ENCODE data around the gene APH1B.

Gene APH1B

GRCh38 chr15:63240109-63240508 is 37.3 kb upstream of the APH1B start:
- H3K27ac ChIP-seq (ENCODE audit: extremely low read depth, low read depth, low read length), result no peak overlapping the region
- H3K4me3 ChIP-seq (ENCODE audit: low read depth, low read length), result no peak overlapping the region
- H3K4me1 ChIP-seq (ENCODE audit: control insufficient read depth, insufficient read depth, low read length), result no peaks in the 10 kb centered on the region
- POLR2A ChIA-PET, result interaction anchor here (0.7 kb wide), 1 partner anchor 23 kb away, joined by 3 read pairs; no protein-coding TSS in a partner anchor
- H3K9me3 ChIP-seq (ENCODE audit: control insufficient read depth, insufficient read depth, low read depth, low read length), result no peaks in the 10 kb centered on the region
- no peaks in the 10 kb centered on the region for H3K36me3 ChIP-seq (ENCODE audit: control insufficient read depth in 2 of 2, insufficient read depth in 1 of 2, low read length in 2 of 2)
- CTCF ChIA-PET, result interaction anchor here (0.6 to 0.7 kb wide), 2 partner anchors 18 to 247 kb away, joined by 3 read pairs; no protein-coding TSS in a partner anchor
- TF ChIP-seq ZNF529 (tag by site-specific recombination; IDR thresholded peaks at IDR 0.05; ENCODE audit: insufficient replicate concordance) (no peak), MYNN (tag by site-specific recombination; IDR thresholded peaks at IDR 0.05; ENCODE audit: borderline replicate concordance) (no peak), ZBTB26 (tag by site-specific recombination; optimal IDR thresholded peaks at IDR 0.05) (no peak), ZBTB17 (tag by site-specific recombination; IDR thresholded peaks at IDR 0.05) (no peak), ZNF501 (tag by site-specific recombination; IDR thresholded peaks at IDR 0.05) (no peak), ZNF549 (tag by site-specific recombination; IDR thresholded peaks at IDR 0.05) (no peak), GLI2 (tag by site-specific recombination; IDR thresholded peaks at IDR 0.05; ENCODE audit: borderline replicate concordance, low read depth) (no peak), ZNF37A (tag by site-specific recombination; IDR thresholded peaks at IDR 0.05) (no peak), GLIS2 (tag by site-specific recombination; IDR thresholded peaks at IDR 0.05) (no peak), REPIN1 (tag by site-specific recombination; IDR thresholded peaks at IDR 0.05; ENCODE audit: low read depth) (no peak), ZNF585B (tag by site-specific recombination; IDR thresholded peaks at IDR 0.05) (no peak), ZBTB1 (tag by site-specific recombination; IDR thresholded peaks at IDR 0.05) (no peak), ZBTB44 (tag by site-specific recombination; IDR thresholded peaks at IDR 0.05) (peak; percentile 96), ZNF280D (tag by site-specific recombination; IDR thresholded peaks at IDR 0.05) (no peak), ZNF391 (tag by site-specific recombination; IDR thresholded peaks at IDR 0.05; ENCODE audit: borderline replicate concordance, low read depth) (no peak), ZIC2 (tag by site-specific recombination; IDR thresholded peaks at IDR 0.05) (no peak), ZNF18 (tag by site-specific recombination; IDR thresholded peaks at IDR 0.05) (peak; percentile 77), TRIM28 (IDR thresholded peaks at IDR 0.05; ENCODE audit: borderline replicate concordance, low read length) (no peak), ZNF426 (tag by site-specific recombination; IDR thresholded peaks at IDR 0.05) (no peak), INSM2 (tag by site-specific recombination; IDR thresholded peaks at IDR 0.05) (no peak), ZNF837 (tag by site-specific recombination; IDR thresholded peaks at IDR 0.05) (no peak), ZNF114 (tag by site-specific recombination; IDR thresholded peaks at IDR 0.05) (no peak), GLI4 (tag by site-specific recombination; IDR thresholded peaks at IDR 0.05) (no peak), ZNF274 (IDR thresholded peaks at IDR 0.05; ENCODE audit: low read length) (no peak), ZNF274 (tag by site-specific recombination; IDR thresholded peaks at IDR 0.05; ENCODE audit: borderline replicate concordance) (no peak), ZNF175 (tag by site-specific recombination; IDR thresholded peaks at IDR 0.05) (no peak), ZBTB7A (tag by site-specific recombination; IDR thresholded peaks at IDR 0.05; ENCODE audit: low read depth) (no peak), ZNF843 (tag by site-specific recombination; IDR thresholded peaks at IDR 0.05) (peak; percentile 43; the same call in 1 of the 2 replicates), FEZF1 (tag by site-specific recombination; IDR thresholded peaks at IDR 0.05) (0 out of 2 replicates have a peak, but pooled peaks have one; percentile 11)
